WTC11 (cell line): Measurements from ENCODE around the gene GRK1. TPM values are rescaled to one million over a fixed set of nuclear protein-coding genes. Genes with fewer than 3 reads are reported as not detected.
A peak's percentile ranks its signal among the peaks of the same experiment; 100 is the strongest.

Experiments
- ATAC-seq: fragments of 200-7000 bp; cut with Tn5 transposase; 2 replicates; pipeline ENCODE4 v1.10.0; 2021; ENCODE audit warnings: mild to moderate bottlenecking, moderate library complexity
- Bru-seq: library from RNA; stranded (reverse); fragments of 400-500 nt; gene quantifications from one replicate; lab custom pipeline; 2021; lab: Mats Ljungman, UMichigan
- CTCF ChIA-PET: fragments of 300-600 bp; sonication (Branson Sonifier 250); formaldehyde crosslinking; loops from one replicate; lab custom pipeline; 2021; ENCODE audit warnings: antibody characterized with exemption; lab: Charles Lee
- POLR2A ChIA-PET: fragments of 350-600 bp; sonication (Branson Sonifier 250); formaldehyde crosslinking; loops from one replicate; lab custom pipeline; 2021; ENCODE audit warnings: antibody characterized with exemption; lab: Charles Lee
- DNase-seq: peaks from one replicate; pipeline ENCODE4 v3.0.0; 2021; ENCODE audit warnings: low spot score
- H3K27ac Mint-ChIP-seq: 2 replicates; pipeline ENCODE4 v1.8.0; 2021; ENCODE audit warnings: mixed read lengths
- H3K27me3 Mint-ChIP-seq: 2 replicates; pipeline ENCODE4 v1.8.0; 2021; ENCODE audit warnings: low read depth, mild to moderate bottlenecking, moderate library complexity, mixed read lengths
- H3K36me3 Mint-ChIP-seq: 2 replicates; pipeline ENCODE4 v1.8.0; 2021; ENCODE audit warnings: mixed read lengths
- H3K4me1 Mint-ChIP-seq: 2 replicates; pipeline ENCODE4 v1.8.0; 2022; ENCODE audit warnings: mixed read lengths
- H3K4me3 Mint-ChIP-seq: 2 replicates; pipeline ENCODE4 v1.8.0; 2021; ENCODE audit warnings: mild to moderate bottlenecking, moderate library complexity, mixed read lengths
- H3K9me3 Mint-ChIP-seq: 2 replicates; pipeline ENCODE4 v1.8.0; 2021; ENCODE audit warnings: mixed read lengths
- ATF1 ChIP-seq: sonication (generic); formaldehyde crosslinking; IDR thresholded peaks from 2 replicates; pipeline ENCODE4 v1.8.1; 2023; ENCODE audit warnings: mild to moderate bottlenecking, moderate library complexity, missing genetic modification reagents
- CBFB ChIP-seq: sonication (generic); formaldehyde crosslinking; IDR thresholded peaks from 2 replicates; pipeline ENCODE4 v1.8.1; 2022; ENCODE audit warnings: mild to moderate bottlenecking, low read depth, missing genetic modification reagents
- JUN ChIP-seq: sonication (generic); formaldehyde crosslinking; IDR thresholded peaks from 2 replicates; pipeline ENCODE4 v1.8.0; 2023; ENCODE audit warnings: mild to moderate bottlenecking, missing genetic modification reagents
- long read RNA-seq, 3 experiments: library from RNA in 1 of 3; library from capped mRNA in 1 of 3; library from polyadenylated mRNA in 1 of 3; unstranded in 2 of 3; stranded (forward) in 1 of 3; transcript quantifications; one replicate each; pipeline ENCODE4 v2.0.0, GENCODE V29; 2021
- total RNA-seq: library from RNA; stranded (reverse); gene quantifications from 3 replicates; pipeline ENCODE4 v1.2.3, GENCODE V29; 2021
- TF ChIP-seq, protein P1 (sequence below): sonication (generic); formaldehyde crosslinking; conservative IDR thresholded peaks from 2 replicates; pipeline ENCODE4 v1.8.1; 2022; ENCODE audit warnings: mild to moderate bottlenecking, missing genetic modification reagents
- TF ChIP-seq, protein P2 (sequence below): sonication (generic); formaldehyde crosslinking; IDR thresholded peaks from 2 replicates; pipeline ENCODE4 v1.8.0; 2022; ENCODE audit warnings: missing genetic modification reagents
- TF ChIP-seq, protein P3 (sequence below): sonication (generic); formaldehyde crosslinking; IDR thresholded peaks from 2 replicates; pipeline ENCODE4 v1.8.1; 2023; ENCODE audit warnings: mild to moderate bottlenecking, missing genetic modification reagents, borderline replicate concordance

Gene GRK1
- total RNA-seq (0.11 to 0.21 TPM (median 0.17 TPM) in 3 replicates), Bru-seq, nascent RNA (not detected)
- long read RNA-seq, experiment 1, result 0 reads
- long read RNA-seq, experiment 2, result 0 reads
- long read RNA-seq, experiment 3, result 0 reads

DNA sequence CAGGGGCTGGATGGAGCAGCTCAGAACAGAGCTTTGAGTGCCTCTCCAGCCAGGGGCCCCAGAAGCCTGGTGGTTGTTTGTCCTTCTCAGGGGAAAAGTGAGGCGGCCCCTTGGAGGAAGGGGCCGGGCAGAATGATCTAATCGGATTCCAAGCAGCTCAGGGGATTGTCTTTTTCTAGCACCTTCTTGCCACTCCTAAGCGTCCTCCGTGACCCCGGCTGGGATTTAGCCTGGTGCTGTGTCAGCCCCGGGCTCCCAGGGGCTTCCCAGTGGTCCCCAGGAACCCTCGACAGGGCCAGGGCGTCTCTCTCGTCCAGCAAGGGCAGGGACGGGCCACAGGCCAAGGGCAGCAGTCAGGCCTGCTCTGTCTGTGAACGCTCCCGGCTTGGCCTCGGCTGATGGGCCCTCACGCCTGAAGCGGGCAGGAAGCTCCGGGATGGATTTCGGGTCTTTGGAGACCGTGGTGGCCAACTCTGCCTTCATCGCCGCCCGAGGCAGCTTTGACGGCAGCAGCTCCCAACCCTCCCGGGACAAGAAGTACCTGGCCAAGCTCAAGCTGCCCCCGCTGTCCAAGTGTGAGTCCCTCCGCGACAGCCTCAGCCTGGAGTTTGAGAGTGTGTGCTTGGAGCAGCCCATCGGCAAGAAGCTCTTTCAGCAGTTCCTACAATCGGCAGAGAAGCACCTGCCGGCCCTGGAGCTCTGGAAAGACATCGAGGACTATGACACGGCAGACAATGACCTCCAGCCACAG, at the start of gene GRK1:
Gene GRK1 (plus strand): TSS at position 269 of the 751 bp plus-strand sequence. CDS start 168 bp downstream, at position 437.
- CTCF ChIA-PET, result interaction anchor here (1.5 to 2.7 kb wide), 2 partner anchors 57 to 135 kb away, joined by 3 to 15 read pairs; no protein-coding TSS in a partner anchor

DNA sequence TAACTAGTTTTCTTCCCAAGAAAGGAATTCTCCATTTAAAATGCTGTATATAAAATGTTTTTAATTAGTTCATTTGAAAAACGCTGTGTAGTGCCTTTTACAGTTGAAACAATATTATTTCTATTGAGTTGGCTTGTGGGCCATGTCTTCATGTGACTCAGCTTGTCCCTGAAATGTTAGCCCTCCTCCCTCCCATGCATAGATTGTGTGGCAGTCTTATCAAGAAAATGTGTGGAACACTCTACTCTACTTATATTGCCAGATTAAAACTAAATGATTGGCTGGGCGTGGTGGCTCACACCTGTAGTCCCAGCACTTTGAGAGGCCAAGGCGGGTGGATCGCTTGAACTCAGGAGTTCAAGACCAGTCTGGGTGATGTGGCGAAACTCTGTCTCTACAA, 49.1 kb upstream of the GRK1 start:
- TF ChIP-seq, protein P1, sequence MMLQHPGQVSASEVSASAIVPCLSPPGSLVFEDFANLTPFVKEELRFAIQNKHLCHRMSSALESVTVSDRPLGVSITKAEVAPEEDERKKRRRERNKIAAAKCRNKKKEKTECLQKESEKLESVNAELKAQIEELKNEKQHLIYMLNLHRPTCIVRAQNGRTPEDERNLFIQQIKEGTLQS (CRISPR knock-in tag), result no peak
- no peak for TF ChIP-seq JUN (CRISPR knock-in tag)
- Mint-ChIP-seq H3K4me3 (no peak overlapping the region), H3K36me3 (peaks cover 11% of the 10 kb centered on the region), H3K4me1 (peaks cover 15% of the 10 kb centered on the region), H3K27me3 (no peaks in the 10 kb centered on the region), H3K9me3 (0 out of 2 replicates have a peak, but pooled peaks cover under 1% of the 10 kb centered on the region), H3K27ac (peak overlapping the region; percentile 52; the same call in 1 of the 2 replicates)
- CTCF ChIA-PET, result no interaction called here
- no peak for ATAC-seq
- POLR2A ChIA-PET, result no interaction called here
- DNase-seq, result no peak

More for the DNA sequence above, at the start of gene GRK1:
- Mint-ChIP-seq H3K9me3 (peaks cover 5% of the 10 kb centered on the region), H3K27ac (no peak within 1 kb of the TSS; the same call in 1 of the 2 replicates), H3K4me1 (no peaks in the 10 kb centered on the region), H3K36me3 (no peaks in the 10 kb centered on the region), H3K27me3 (no peaks in the 10 kb centered on the region), H3K4me3 (no peak within 1 kb of the TSS)
- TF ChIP-seq ATF1 (CRISPR knock-in tag) (no peak), CBFB (no peak)
- TF ChIP-seq, protein P2, sequence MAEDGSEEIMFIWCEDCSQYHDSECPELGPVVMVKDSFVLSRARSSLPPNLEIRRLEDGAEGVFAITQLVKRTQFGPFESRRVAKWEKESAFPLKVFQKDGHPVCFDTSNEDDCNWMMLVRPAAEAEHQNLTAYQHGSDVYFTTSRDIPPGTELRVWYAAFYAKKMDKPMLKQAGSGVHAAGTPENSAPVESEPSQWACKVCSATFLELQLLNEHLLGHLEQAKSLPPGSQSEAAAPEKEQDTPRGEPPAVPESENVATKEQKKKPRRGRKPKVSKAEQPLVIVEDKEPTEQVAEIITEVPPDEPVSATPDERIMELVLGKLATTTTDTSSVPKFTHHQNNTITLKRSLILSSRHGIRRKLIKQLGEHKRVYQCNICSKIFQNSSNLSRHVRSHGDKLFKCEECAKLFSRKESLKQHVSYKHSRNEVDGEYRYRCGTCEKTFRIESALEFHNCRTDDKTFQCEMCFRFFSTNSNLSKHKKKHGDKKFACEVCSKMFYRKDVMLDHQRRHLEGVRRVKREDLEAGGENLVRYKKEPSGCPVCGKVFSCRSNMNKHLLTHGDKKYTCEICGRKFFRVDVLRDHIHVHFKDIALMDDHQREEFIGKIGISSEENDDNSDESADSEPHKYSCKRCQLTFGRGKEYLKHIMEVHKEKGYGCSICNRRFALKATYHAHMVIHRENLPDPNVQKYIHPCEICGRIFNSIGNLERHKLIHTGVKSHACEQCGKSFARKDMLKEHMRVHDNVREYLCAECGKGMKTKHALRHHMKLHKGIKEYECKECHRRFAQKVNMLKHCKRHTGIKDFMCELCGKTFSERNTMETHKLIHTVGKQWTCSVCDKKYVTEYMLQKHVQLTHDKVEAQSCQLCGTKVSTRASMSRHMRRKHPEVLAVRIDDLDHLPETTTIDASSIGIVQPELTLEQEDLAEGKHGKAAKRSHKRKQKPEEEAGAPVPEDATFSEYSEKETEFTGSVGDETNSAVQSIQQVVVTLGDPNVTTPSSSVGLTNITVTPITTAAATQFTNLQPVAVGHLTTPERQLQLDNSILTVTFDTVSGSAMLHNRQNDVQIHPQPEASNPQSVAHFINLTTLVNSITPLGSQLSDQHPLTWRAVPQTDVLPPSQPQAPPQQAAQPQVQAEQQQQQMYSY (CRISPR knock-in tag), result peak; percentile 74
- ATAC-seq (peak; percentile 18; the same call in 1 of the 2 replicates), DNase-seq (peak; percentile 19)
- POLR2A ChIA-PET, result interaction anchor here (0.5 kb wide), 1 partner anchor 358 kb away, joined by 3 read pairs; no protein-coding TSS in a partner anchor

DNA sequence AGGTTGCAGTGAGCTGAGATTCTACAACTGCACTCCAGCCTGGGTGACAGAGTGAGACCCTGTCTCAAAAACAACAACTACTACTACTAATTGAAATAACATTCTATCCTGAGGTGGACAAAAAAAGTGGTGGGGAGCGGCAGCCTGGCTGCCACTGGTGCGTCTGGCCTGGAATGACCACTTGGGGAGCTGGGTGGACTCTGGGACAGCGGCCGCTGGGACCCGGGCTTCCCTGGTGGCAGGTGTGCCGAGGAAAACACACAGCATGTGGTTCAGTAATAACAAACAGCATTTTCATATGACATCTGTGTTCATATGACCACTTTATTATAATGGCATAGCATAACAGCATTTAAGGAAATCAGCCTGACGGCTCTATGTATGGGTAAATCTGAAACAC, 48.6 kb upstream of the GRK1 start:
- Mint-ChIP-seq H3K4me1 (peaks cover 15% of the 10 kb centered on the region), H3K27me3 (no peaks in the 10 kb centered on the region), H3K9me3 (0 out of 2 replicates have a peak, but pooled peaks cover 3% of the 10 kb centered on the region), H3K27ac (peak overlapping the region; percentile 71; the same call in 1 of the 2 replicates), H3K4me3 (no peak overlapping the region), H3K36me3 (peaks cover 16% of the 10 kb centered on the region)
- CTCF ChIA-PET, result interaction anchor here (0.6 kb wide), 1 partner anchor 564 kb away, joined by 3 read pairs; no protein-coding TSS in a partner anchor
- DNase-seq (no peak), ATAC-seq (no peak)
- POLR2A ChIA-PET, result no interaction called here
- TF ChIP-seq, protein P3, sequence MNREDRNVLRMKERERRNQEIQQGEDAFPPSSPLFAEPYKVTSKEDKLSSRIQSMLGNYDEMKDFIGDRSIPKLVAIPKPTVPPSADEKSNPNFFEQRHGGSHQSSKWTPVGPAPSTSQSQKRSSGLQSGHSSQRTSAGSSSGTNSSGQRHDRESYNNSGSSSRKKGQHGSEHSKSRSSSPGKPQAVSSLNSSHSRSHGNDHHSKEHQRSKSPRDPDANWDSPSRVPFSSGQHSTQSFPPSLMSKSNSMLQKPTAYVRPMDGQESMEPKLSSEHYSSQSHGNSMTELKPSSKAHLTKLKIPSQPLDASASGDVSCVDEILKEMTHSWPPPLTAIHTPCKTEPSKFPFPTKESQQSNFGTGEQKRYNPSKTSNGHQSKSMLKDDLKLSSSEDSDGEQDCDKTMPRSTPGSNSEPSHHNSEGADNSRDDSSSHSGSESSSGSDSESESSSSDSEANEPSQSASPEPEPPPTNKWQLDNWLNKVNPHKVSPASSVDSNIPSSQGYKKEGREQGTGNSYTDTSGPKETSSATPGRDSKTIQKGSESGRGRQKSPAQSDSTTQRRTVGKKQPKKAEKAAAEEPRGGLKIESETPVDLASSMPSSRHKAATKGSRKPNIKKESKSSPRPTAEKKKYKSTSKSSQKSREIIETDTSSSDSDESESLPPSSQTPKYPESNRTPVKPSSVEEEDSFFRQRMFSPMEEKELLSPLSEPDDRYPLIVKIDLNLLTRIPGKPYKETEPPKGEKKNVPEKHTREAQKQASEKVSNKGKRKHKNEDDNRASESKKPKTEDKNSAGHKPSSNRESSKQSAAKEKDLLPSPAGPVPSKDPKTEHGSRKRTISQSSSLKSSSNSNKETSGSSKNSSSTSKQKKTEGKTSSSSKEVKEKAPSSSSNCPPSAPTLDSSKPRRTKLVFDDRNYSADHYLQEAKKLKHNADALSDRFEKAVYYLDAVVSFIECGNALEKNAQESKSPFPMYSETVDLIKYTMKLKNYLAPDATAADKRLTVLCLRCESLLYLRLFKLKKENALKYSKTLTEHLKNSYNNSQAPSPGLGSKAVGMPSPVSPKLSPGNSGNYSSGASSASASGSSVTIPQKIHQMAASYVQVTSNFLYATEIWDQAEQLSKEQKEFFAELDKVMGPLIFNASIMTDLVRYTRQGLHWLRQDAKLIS (CRISPR knock-in tag), result no peak
